MG63 (cell line): ENCODE results near the gene NCOA3. TPM values are rescaled to one million over a fixed set of nuclear protein-coding genes. Genes with fewer than 3 reads are reported as not detected.
"Not testable (repeated sequence)": the region's sequence is repeated elsewhere in the genome, so short reads cannot be mapped to it uniquely, and the experiment has no call there.

Experiments
- DNase-seq: peaks from one replicate; pipeline ENCODE4 v3.0.0-alpha.2; 2020
- H3K27me3 ChIP-seq: fragments of 250-450 bp; sonication (Bioruptor Pico); 2 replicates; pipeline ENCODE4 v1.5.1; 2020; ENCODE audit warnings: mild to moderate bottlenecking, moderate library complexity
- H3K36me3 ChIP-seq: fragments of 250-450 bp; sonication (Bioruptor Pico); 2 replicates; pipeline ENCODE4 v1.5.1; 2020; ENCODE audit warnings: mild to moderate bottlenecking, moderate library complexity
- H3K4me3 ChIP-seq: fragments of 250-450 bp; sonication (Bioruptor Pico); 2 replicates; pipeline ENCODE4 v1.5.1; 2020; ENCODE audit warnings: mild to moderate bottlenecking, moderate library complexity
- H3K9me3 ChIP-seq: fragments of 250-450 bp; sonication (Bioruptor Pico); 2 replicates; pipeline ENCODE4 v1.5.1; 2020; ENCODE audit warnings: mild to moderate bottlenecking, moderate library complexity
- total RNA-seq: library from RNA; depleted of rRNA; stranded (reverse); fragments of >200 nt; shearing (Covaris generic); gene quantifications from 2 replicates; pipeline ENCODE4 v1.2.3, GENCODE V29; 2014; ENCODE audit warnings: low replicate concordance

The NCOA3 gene
- total RNA-seq, 1 experiment from 2014 or later = 9.2 TPM

DNA sequence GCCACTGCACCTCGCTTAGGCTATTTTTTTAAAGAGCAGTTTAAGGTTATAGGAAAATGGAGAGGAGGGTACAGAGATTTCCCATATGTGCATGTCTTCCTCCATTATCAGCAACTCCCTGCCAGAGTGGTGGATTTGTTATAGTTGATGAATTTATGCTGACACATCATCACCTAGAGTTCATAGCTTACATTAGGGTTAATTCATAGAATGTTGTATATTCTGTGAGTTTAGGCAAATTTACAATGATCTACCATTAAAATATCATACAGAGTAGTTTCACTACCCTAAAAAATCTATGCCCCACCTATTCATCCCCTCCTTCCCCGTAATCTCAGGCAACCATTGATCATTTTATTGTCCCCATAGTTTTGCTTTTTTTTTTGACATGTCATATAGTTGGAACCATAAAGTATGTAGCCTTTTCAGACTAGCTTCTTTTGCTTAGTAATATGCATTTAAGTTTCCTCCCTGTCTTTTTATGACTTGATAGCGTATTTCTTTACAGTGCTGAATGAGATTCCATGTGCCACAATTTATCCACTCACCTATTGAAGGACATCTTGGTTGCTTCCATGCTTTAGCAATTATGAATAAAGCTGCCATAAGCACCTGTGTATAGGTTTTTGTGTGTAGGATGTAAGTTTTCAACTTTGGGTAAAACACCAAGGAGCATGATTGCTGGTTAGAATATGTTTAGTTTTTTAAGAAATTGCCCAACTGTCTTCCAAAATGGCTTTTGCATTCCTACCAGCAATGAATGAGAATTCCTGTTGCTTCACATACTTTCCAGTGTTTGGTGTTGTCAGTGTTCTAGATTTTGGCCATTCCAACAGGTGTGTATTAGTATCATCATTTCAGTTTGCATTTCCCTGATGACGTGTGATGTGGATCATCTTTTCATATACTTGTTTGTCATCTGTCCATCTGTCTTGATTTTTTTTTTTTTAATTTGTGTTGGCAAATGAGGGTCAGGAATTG lies 60.2 kb downstream of the NCOA3 start:
- Histone ChIP-seq H3K4me3 (no peak overlapping the region), H3K27me3 (no peaks in the 10 kb centered on the region), H3K36me3 (no peaks in the 10 kb centered on the region), H3K9me3 (no peaks in the 10 kb centered on the region)
- DNase-seq = no peak

GRCh38 chr20:47566269-47566668 lies 64.6 kb downstream of the NCOA3 start:
- Histone ChIP-seq H3K4me3 (no peak overlapping the region), H3K36me3 (peaks cover 3% of the 10 kb centered on the region), H3K27me3 (no peaks in the 10 kb centered on the region), H3K9me3 (peaks cover 3% of the 10 kb centered on the region)
- DNase-seq = no peak

- DNase-seq = peak; percentile 91
- H3K36me3 ChIP-seq = peaks cover 5% of the 10 kb centered on the region
- peaks cover 11% of the 10 kb centered on the region for H3K9me3 ChIP-seq
- H3K4me3 ChIP-seq = no peak overlapping the region
- no peaks in the 10 kb centered on the region for H3K27me3 ChIP-seq
These were observed 66.3 kb downstream of the NCOA3 start for GRCh38 chr20:47568019-47568418.

DNA sequence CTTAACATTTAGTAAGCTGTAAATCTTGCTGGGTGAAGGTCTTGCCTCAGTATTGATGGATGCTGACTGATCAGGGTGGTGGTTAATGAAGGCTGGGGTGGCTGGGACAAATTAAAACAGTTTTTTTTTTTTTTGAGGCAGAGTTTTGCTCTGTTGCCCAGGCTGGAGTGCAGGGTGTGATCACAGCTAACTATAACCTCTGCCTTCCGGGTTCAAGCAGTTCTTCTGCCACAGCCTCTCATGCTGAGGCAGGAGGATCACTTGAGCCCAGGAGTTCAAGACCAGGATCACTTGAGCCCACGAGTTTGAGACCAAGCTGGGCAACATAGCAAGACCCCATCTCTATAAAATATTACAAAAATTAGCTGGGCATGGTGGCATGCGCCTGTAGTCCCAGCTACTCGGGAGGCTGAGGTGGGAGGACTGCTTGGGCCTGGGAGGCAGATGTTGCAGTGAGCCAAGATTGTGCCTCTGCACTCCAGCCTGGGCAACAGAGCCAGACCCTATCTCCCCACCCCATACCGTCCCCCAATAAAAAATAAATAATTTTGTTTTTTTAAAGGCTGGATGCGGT lies 67.2 kb downstream of the NCOA3 start:
- DNase-seq = no peak
- Histone ChIP-seq H3K9me3 (peaks cover 11% of the 10 kb centered on the region), H3K36me3 (peaks cover 5% of the 10 kb centered on the region), H3K4me3 (no peak overlapping the region), H3K27me3 (no peaks in the 10 kb centered on the region)

DNA sequence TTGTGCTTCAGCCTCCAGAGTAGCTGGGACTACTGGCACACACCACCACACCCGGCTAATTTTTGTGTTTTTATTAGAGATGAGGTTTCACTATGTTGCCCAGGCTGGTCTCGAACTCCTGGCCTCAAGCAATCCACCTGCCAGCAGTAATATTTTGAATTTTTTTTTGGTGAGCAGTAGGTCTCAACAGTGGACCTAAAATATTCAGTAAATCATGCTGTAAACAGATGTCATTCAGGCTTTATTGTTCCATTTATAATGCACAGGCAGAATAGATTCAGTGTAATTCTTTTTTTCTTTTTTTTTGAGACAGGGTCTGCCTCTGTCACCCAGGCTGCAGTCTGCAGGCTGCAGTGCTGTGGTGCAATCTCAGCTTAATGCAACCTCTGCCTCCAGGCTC lies 69.7 kb downstream of the NCOA3 start:
- no peak for DNase-seq
- peaks cover 5% of the 10 kb centered on the region for H3K36me3 ChIP-seq
- no peak overlapping the region for H3K4me3 ChIP-seq
- no peaks in the 10 kb centered on the region for H3K27me3 ChIP-seq
- H3K9me3 ChIP-seq = peaks cover 11% of the 10 kb centered on the region

- H3K4me3 ChIP-seq = no peak overlapping the region
- peaks cover 5% of the 10 kb centered on the region for H3K36me3 ChIP-seq
- H3K27me3 ChIP-seq = no peaks in the 10 kb centered on the region
- DNase-seq = no peak
- peaks cover 11% of the 10 kb centered on the region for H3K9me3 ChIP-seq
These were observed 70.5 kb downstream of the NCOA3 start for GRCh38 chr20:47572105-47572729.

GRCh38 chr20:47573559-47573958 lies 71.9 kb downstream of the NCOA3 start:
- Histone ChIP-seq H3K36me3 (peaks cover 5% of the 10 kb centered on the region), H3K9me3 (peaks cover 11% of the 10 kb centered on the region), H3K27me3 (no peaks in the 10 kb centered on the region), H3K4me3 (no peak overlapping the region)
- no peak for DNase-seq

GRCh38 chr20:47574616-47575364 lies 73.1 kb downstream of the NCOA3 start:
- no peaks in the 10 kb centered on the region for H3K27me3 ChIP-seq
- no peak for DNase-seq
- H3K9me3 ChIP-seq = peaks cover 11% of the 10 kb centered on the region
- H3K4me3 ChIP-seq = no peak overlapping the region
- peaks cover 5% of the 10 kb centered on the region for H3K36me3 ChIP-seq

GRCh38 chr20:47576516-47577033 lies 74.9 kb downstream of the NCOA3 start:
- Histone ChIP-seq H3K9me3 (peaks cover 5% of the 10 kb centered on the region), H3K36me3 (peaks cover 2% of the 10 kb centered on the region; the same call in 1 of the 2 replicates), H3K4me3 (peak overlapping the region; percentile 22), H3K27me3 (no peaks in the 10 kb centered on the region)
- peak; percentile 87 for DNase-seq

- no peak for DNase-seq
- Histone ChIP-seq H3K9me3 (no peaks in the 10 kb centered on the region), H3K27me3 (no peaks in the 10 kb centered on the region), H3K4me3 (no peak overlapping the region), H3K36me3 (no peaks in the 10 kb centered on the region)
These were observed 75.6 kb downstream of the NCOA3 start for GRCh38 chr20:47577314-47577713.

DNA sequence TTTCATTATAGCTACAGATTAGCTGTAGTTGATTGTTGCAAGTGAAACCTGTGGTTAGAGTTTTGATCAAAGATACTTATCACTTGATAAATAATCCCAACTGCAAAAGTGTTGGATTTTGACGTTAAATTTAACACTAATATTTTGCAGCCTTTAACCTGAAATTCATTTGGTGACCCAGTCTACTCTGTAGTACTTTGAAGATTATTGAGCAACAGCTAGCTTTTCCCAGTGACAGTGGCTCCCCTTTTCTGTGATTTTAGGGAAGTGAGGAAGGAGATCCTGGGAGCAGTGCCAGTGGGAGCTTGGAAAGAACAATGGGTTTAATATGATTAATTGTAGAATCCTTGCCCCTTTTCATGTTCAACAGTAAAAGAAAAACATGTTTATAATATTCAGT lies 76.9 kb downstream of the NCOA3 start:
- no peaks in the 10 kb centered on the region for H3K9me3 ChIP-seq
- no peak overlapping the region for H3K4me3 ChIP-seq
- DNase-seq = peak; percentile 24
- 0 out of 2 replicates have a peak, but pooled peaks cover 3% of the 10 kb centered on the region for H3K36me3 ChIP-seq
- no peaks in the 10 kb centered on the region for H3K27me3 ChIP-seq

GRCh38 chr20:47580686-47581085 lies 79.0 kb downstream of the NCOA3 start:
- not testable (repeated sequence) for H3K36me3 ChIP-seq, H3K4me3 ChIP-seq, DNase-seq, H3K27me3 ChIP-seq, H3K9me3 ChIP-seq

- Histone ChIP-seq H3K9me3 (no peaks in the 10 kb centered on the region), H3K4me3 (no peak overlapping the region), H3K27me3 (no peaks in the 10 kb centered on the region), H3K36me3 (0 out of 2 replicates have a peak, but pooled peaks cover 3% of the 10 kb centered on the region)
- no peak for DNase-seq
These were observed 79.4 kb downstream of the NCOA3 start for GRCh38 chr20:47581090-47581489.

DNA sequence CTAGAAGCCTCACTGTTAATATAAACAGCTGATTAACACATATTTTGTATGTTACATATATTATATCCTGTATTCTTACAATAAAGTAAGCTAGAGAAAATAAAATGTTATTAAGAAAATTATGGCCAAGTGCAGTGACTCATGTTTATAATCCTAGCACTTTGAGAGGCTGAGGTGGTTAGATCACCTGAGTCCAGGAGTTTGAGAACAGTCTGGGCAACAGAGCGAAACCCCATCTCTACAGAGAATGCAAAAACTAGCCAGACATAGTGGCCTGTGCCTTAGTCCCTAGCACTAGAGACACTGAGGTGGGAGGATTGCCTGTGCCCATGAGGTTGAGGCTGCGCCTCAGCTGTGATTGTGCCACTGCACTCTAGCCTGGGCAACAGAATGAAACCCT lies 81.9 kb downstream of the NCOA3 start:
- H3K4me3 ChIP-seq = no peak overlapping the region
- H3K36me3 ChIP-seq = 0 out of 2 replicates have a peak, but pooled peaks cover 3% of the 10 kb centered on the region
- no peak for DNase-seq
- H3K27me3 ChIP-seq = no peaks in the 10 kb centered on the region
- no peaks in the 10 kb centered on the region for H3K9me3 ChIP-seq

DNA sequence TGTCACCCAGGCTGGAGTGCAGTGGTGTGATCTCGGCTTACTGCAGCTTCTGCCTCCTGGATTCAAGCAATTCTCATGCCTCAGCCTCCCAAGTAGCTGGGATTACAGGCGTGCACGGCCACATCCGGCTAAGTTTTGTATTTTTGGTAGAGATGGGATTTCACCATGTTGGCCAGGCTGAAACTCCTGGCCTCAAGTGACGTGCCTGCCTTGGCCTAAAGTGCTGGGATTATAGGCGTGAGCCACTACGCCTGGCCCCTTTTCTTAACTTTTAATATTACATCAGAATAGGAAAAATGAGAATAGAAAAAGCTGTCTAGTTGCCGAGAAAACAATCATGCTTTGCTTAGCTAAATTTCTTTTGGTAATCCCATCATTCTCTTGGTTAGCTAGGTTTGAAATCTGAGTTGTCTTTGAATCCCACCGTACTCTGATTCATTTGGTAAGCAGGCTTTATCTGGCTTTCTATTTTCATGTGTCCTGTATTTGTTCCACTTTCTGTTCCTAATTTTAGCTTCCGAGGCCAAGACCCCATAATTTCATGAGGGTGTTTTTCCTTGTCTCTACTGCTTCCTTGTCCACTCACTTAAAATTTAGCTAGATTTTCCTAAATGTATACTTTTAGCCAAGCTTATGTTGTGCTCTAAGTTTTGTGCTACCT lies 83.5 kb downstream of the NCOA3 start:
- DNase-seq = no peak
- H3K27me3 ChIP-seq = no peaks in the 10 kb centered on the region
- H3K9me3 ChIP-seq = no peaks in the 10 kb centered on the region
- 0 out of 2 replicates have a peak, but pooled peaks cover 3% of the 10 kb centered on the region for H3K36me3 ChIP-seq
- no peak overlapping the region for H3K4me3 ChIP-seq
